GM12892 (cell line): ENCODE data around the gene NAA16.

ENCODE experiments used
- POLR2A ChIP-seq: IDR thresholded peaks from 2 replicates; pipeline ENCODE4 v1.6.1; 2011; ENCODE audit warnings: low read depth, low read length, control low read depth
- POLR2AphosphoS5 ChIP-seq: IDR thresholded peaks from 2 replicates; pipeline ENCODE4 v1.6.1; 2011; ENCODE audit warnings: low read depth, low read length, control low read depth
- TAF1 ChIP-seq: IDR thresholded peaks from 2 replicates; pipeline ENCODE4 v1.6.1; 2011; ENCODE audit warnings: low read depth, mild to moderate bottlenecking, control low read depth, low read length, borderline replicate concordance

GRCh38 chr13:41286370-41286769, 24.7 kb upstream of the NAA16 start:
- no peak for TF ChIP-seq POLR2A
- TF ChIP-seq POLR2AphosphoS5: no peak
- TF ChIP-seq TAF1: no peak
